Sigmoid colon (tissue), 7 donors: Measurements from ENCODE around the gene PDZRN4. TPM values are rescaled to one million over a fixed set of nuclear protein-coding genes. Genes with fewer than 3 reads are reported as not detected.

Experiments
- DNase-seq: peaks from one replicate; pipeline ENCODE4 v3.0.0-alpha.2; 2019
- H3K27ac ChIP-seq, 4 donors: fragments of 200-600 bp; sonication (generic); one replicate each; pipeline ENCODE4 v1.5.1; 2016 to 2019; ENCODE audit warnings: mild to moderate bottlenecking in 1 of 4
- H3K27me3 ChIP-seq, 3 donors: fragments of 200-600 bp; sonication (generic); one replicate each; pipeline ENCODE4 v1.5.1; 2019; ENCODE audit warnings: mild to moderate bottlenecking in 1 of 3
- H3K36me3 ChIP-seq, 4 donors: fragments of 200-600 bp; sonication (generic); one replicate each; pipeline ENCODE4 v1.5.1; 2016 to 2019
- H3K4me1 ChIP-seq, 4 donors: fragments of 200-600 bp; sonication (generic); one replicate each; pipeline ENCODE4 v1.5.1; 2017 to 2019
- H3K4me3 ChIP-seq, 4 donors: fragments of 200-600 bp; sonication (generic); one replicate each; pipeline ENCODE4 v1.5.1; 2017 to 2019; ENCODE audit warnings: mild to moderate bottlenecking in 2 of 4, moderate library complexity in 1 of 4
- H3K9me3 ChIP-seq, 4 donors: fragments of 200-600 bp in 3 of 4; sonication (generic) in 3 of 4; one replicate each; pipeline versions ENCODE4 v1.5.1 to v1.6.1; 2013 to 2019
- CTCF ChIP-seq, 4 experiments: fragments of 450-650 bp in 3 of 4; fragments of 200-600 bp in 1 of 4; IDR thresholded peaks; one replicate each; pipeline ENCODE4 v1.5.1; 2016 to 2019; ENCODE audit warnings: antibody characterized with exemption in 4 of 4, mild to moderate bottlenecking in 3 of 4, moderate library complexity in 2 of 4
- EP300 ChIP-seq, 4 donors: sonication (generic); formaldehyde crosslinking; IDR thresholded peaks; one replicate each; pipeline ENCODE4 v1.6.1; 2017; ENCODE audit warnings: antibody characterized with exemption in 4 of 4
- POLR2A ChIP-seq, 2 donors: fragments of 450-650 bp; IDR thresholded peaks; one replicate each; pipeline ENCODE4 v1.6.1; 2016; ENCODE audit warnings: antibody characterized with exemption in 2 of 2, mild to moderate bottlenecking in 2 of 2, moderate library complexity in 2 of 2
- POLR2AphosphoS5 ChIP-seq, 4 donors: sonication (generic); formaldehyde crosslinking; IDR thresholded peaks; one replicate each; pipeline ENCODE4 v1.6.1; 2017; ENCODE audit warnings: antibody characterized with exemption in 4 of 4
- whole genome bisulfite sequencing, 2 donors: extraction: QIAGEN DNeasy Blood & Tissue Kit; methylation state at CpG; one replicate each; pipeline ENCODE4 v1.1.7; 2013; 5-methylcytosine and 5-hydroxymethylcytosine counted together
- intact Hi-C: fragments of 100-400 bp; cut with DNase I; formaldehyde crosslinking; loops from one replicate; pipeline ENCODE4 v1.15.1; 2023
- polyA plus RNA-seq, 3 donors: library from polyadenylated mRNA; stranded (reverse); fragments of 200-250 nt; gene quantifications; one replicate each; pipeline ENCODE4 v1.2.3, GENCODE V29; 2013
- total RNA-seq, 4 donors: library from RNA; depleted of rRNA; stranded (reverse); fragments of >200 nt; gene quantifications; one replicate each; pipeline ENCODE4 v1.1.0, GENCODE V29; 2016
- donor health status: healthy with polysubstance abuse.
- donor health status: Bipolar disorder and iron deficiency.
- donor health status: healthy.

PDZRN4 gene
- total and polyA plus RNA-seq, 7 donors = 0.23 to 98.1 (median 71.5) TPM

GRCh38 chr12:41438854-41439541 is 250.9 kb downstream of the PDZRN4 start:
- no peak overlapping the region for H3K27ac ChIP-seq
- no peaks in the 10 kb centered on the region for H3K9me3 ChIP-seq
- no peak overlapping the region for H3K4me3 ChIP-seq
- no peaks in the 10 kb centered on the region for H3K36me3 ChIP-seq
- peaks cover 0 to 67% (median 32%) of the 10 kb centered on the region in 4 donors for H3K4me1 ChIP-seq
- WGBS, 2 donors = 54 to 81% methylated on average over 3 of the region's 3 CpGs
- TF ChIP-seq POLR2AphosphoS5 (IDR thresholded peaks at IDR 0.05) (no peak), POLR2A (IDR thresholded peaks at IDR 0.05) (no peak), EP300 (IDR thresholded peaks at IDR 0.05) (no peak), CTCF (IDR thresholded peaks at IDR 0.05) (no peak)
- intact Hi-C loops = no loop called here
- H3K27me3 ChIP-seq = no peaks in the 10 kb centered on the region
- DNase-seq = no peak

- intact Hi-C loops = no loop called here
- H3K27me3 ChIP-seq = no peaks in the 10 kb centered on the region
- DNase-seq = no peak
- H3K4me1 ChIP-seq = peaks cover 0 to 69% (median 32%) of the 10 kb centered on the region in 4 donors
- TF ChIP-seq CTCF (IDR thresholded peaks at IDR 0.05) (no peak), EP300 (IDR thresholded peaks at IDR 0.05) (no peak), POLR2AphosphoS5 (IDR thresholded peaks at IDR 0.05) (no peak), POLR2A (IDR thresholded peaks at IDR 0.05) (no peak)
- no peak overlapping the region for H3K4me3 ChIP-seq
- H3K27ac ChIP-seq = no peak overlapping the region
- no peaks in the 10 kb centered on the region for H3K9me3 ChIP-seq
- WGBS, 2 donors = 22 to 29% methylated on average over 2 of the region's 2 CpGs
- H3K36me3 ChIP-seq = no peaks in the 10 kb centered on the region
These were observed 251.7 kb downstream of the PDZRN4 start for GRCh38 chr12:41439801-41440200.

- TF ChIP-seq EP300 (IDR thresholded peaks at IDR 0.05) (no peak), CTCF (IDR thresholded peaks at IDR 0.05) (no peak), POLR2A (IDR thresholded peaks at IDR 0.05) (no peak), POLR2AphosphoS5 (IDR thresholded peaks at IDR 0.05) (no peak)
These were observed 253.1 kb downstream of the PDZRN4 start for GRCh38 chr12:41441180-41441579.

GRCh38 chr12:41442896-41443295 is 254.8 kb downstream of the PDZRN4 start:
- Histone ChIP-seq H3K4me1 (peaks cover 0 to 46% (median 24%) of the 10 kb centered on the region in 4 donors), H3K27me3 (no peaks in the 10 kb centered on the region), H3K36me3 (no peaks in the 10 kb centered on the region), H3K9me3 (no peaks in the 10 kb centered on the region), H3K27ac (no peak overlapping the region), H3K4me3 (no peak overlapping the region)
- intact Hi-C loops = no loop called here
- no peak for DNase-seq
- TF ChIP-seq CTCF (IDR thresholded peaks at IDR 0.05) = no peak
- TF ChIP-seq EP300 (IDR thresholded peaks at IDR 0.05) = no peak
- no peak for TF ChIP-seq POLR2AphosphoS5 (IDR thresholded peaks at IDR 0.05)
- TF ChIP-seq POLR2A (IDR thresholded peaks at IDR 0.05) = no peak

More at GRCh38 chr12:41441180-41441579, 253.1 kb downstream of the PDZRN4 start:
- intact Hi-C loops = no loop called here
- DNase-seq = no peak
- Histone ChIP-seq H3K27me3 (no peaks in the 10 kb centered on the region), H3K27ac (no peak overlapping the region), H3K4me1 (peaks cover 0 to 64% (median 32%) of the 10 kb centered on the region in 4 donors), H3K4me3 (no peak overlapping the region), H3K9me3 (no peaks in the 10 kb centered on the region), H3K36me3 (no peaks in the 10 kb centered on the region)

GRCh38 chr12:41443690-41444089 is 255.6 kb downstream of the PDZRN4 start:
- Histone ChIP-seq H3K4me3 (no peak overlapping the region), H3K36me3 (no peaks in the 10 kb centered on the region), H3K9me3 (no peaks in the 10 kb centered on the region), H3K27ac (no peak overlapping the region), H3K4me1 (peaks cover 0 to 40% (median 20%) of the 10 kb centered on the region in 4 donors), H3K27me3 (no peaks in the 10 kb centered on the region)
- 37 to 39% methylated on average over 2 of the region's 2 CpGs for WGBS, 2 donors
- DNase-seq = no peak
- intact Hi-C loops = no loop called here
- TF ChIP-seq POLR2AphosphoS5 (IDR thresholded peaks at IDR 0.05) (no peak), CTCF (IDR thresholded peaks at IDR 0.05) (no peak), POLR2A (IDR thresholded peaks at IDR 0.05) (no peak), EP300 (IDR thresholded peaks at IDR 0.05) (no peak)
